Liver (tissue), 9 donors: ENCODE measurements around the gene FKBP15. TPM values are rescaled to one million over a fixed set of nuclear protein-coding genes. Genes with fewer than 3 reads are reported as not detected.
A peak's percentile ranks its signal among the peaks of the same experiment; 100 is the strongest.

ENCODE experiments used
- DNase-seq: peaks from one replicate; pipeline ENCODE4 v3.0.0-alpha.2; 2017; ENCODE audit warnings: low spot score
- H3K27ac ChIP-seq, 2 donors: one replicate each; pipeline ENCODE4 v1.7.0; 2013; ENCODE audit warnings: inconsistent platforms in 2 of 2, low read length in 2 of 2, control low read depth in 1 of 2, low read depth in 1 of 2, mild to moderate bottlenecking in 1 of 2
- H3K27me3 ChIP-seq, 4 donors: one replicate each; pipeline versions ENCODE4 v1.6.1 to v1.7.0; 2013; ENCODE audit warnings: low read length in 3 of 4, inconsistent platforms in 1 of 4, mild to moderate bottlenecking in 1 of 4, moderate library complexity in 1 of 4; ENCODE audit not compliant: control insufficient read depth in 4 of 4, insufficient read depth in 4 of 4
- H3K36me3 ChIP-seq, 4 donors: one replicate each; pipeline versions ENCODE4 v1.6.1 to v1.7.0; 2013; ENCODE audit warnings: low read length in 3 of 4, mild to moderate bottlenecking in 3 of 4, low read depth in 1 of 4, moderate library complexity in 1 of 4; ENCODE audit not compliant: control insufficient read depth in 4 of 4, insufficient read depth in 3 of 4
- H3K4me1 ChIP-seq, 4 donors: one replicate each; pipeline versions ENCODE4 v1.6.1 to v1.7.0; 2013; ENCODE audit warnings: low read length in 3 of 4, mild to moderate bottlenecking in 3 of 4, moderate library complexity in 1 of 4; ENCODE audit not compliant: control insufficient read depth in 4 of 4, insufficient read depth in 4 of 4
- H3K4me3 ChIP-seq, 3 donors: one replicate each; pipeline versions ENCODE4 v1.6.1 to v1.7.0; 2013; ENCODE audit warnings: low read length in 3 of 3, control low read depth in 1 of 3, low read depth in 1 of 3, mild to moderate bottlenecking in 1 of 3
- H3K9ac ChIP-seq, 2 donors: one replicate each; pipeline ENCODE4 v1.7.0; 2013; ENCODE audit warnings: low read length in 2 of 2, mild to moderate bottlenecking in 2 of 2, moderate library complexity in 2 of 2, control low read depth in 1 of 2, low read depth in 1 of 2
- H3K9me3 ChIP-seq, 4 donors: one replicate each; pipeline versions ENCODE4 v1.6.1 to v1.7.0; 2013; ENCODE audit warnings: low read length in 3 of 4; ENCODE audit not compliant: control insufficient read depth in 4 of 4
- EGR1 ChIP-seq, 2 donors: IDR thresholded peaks; 2 replicates each; pipeline ENCODE4 v1.6.1; 2016 to 2018; ENCODE audit warnings: antibody characterized with exemption in 2 of 2, low read depth in 2 of 2
- FOXA1 ChIP-seq: IDR thresholded peaks from 2 replicates; pipeline ENCODE4 v1.6.1; 2016; ENCODE audit warnings: antibody characterized with exemption
- FOXA2 ChIP-seq: IDR thresholded peaks from 2 replicates; pipeline ENCODE4 v1.6.1; 2016; ENCODE audit warnings: antibody characterized with exemption
- GABPA ChIP-seq, 2 donors: IDR thresholded peaks in 1 of 2; conservative IDR thresholded peaks in 1 of 2; 2 replicates each; pipeline ENCODE4 v1.6.1; 2016; ENCODE audit warnings: antibody characterized with exemption in 2 of 2, mild to moderate bottlenecking in 1 of 2, moderate library complexity in 1 of 2
- HNF4A ChIP-seq, 2 donors: conservative IDR thresholded peaks; 2 replicates each; pipeline ENCODE4 v1.6.1; 2016; ENCODE audit warnings: antibody characterized with exemption in 2 of 2, mild to moderate bottlenecking in 2 of 2
- HNF4G ChIP-seq: IDR thresholded peaks from 2 replicates; pipeline ENCODE4 v1.6.1; 2016; ENCODE audit warnings: antibody characterized with exemption
- NR2F2 ChIP-seq: IDR thresholded peaks from 2 replicates; pipeline ENCODE4 v1.6.1; 2016; ENCODE audit warnings: antibody characterized with exemption
- REST ChIP-seq: IDR thresholded peaks from 2 replicates; pipeline ENCODE4 v1.6.1; 2016; ENCODE audit warnings: antibody characterized with exemption, mild to moderate bottlenecking
- RXRA ChIP-seq, 2 donors: IDR thresholded peaks; 2 replicates each; pipeline ENCODE4 v1.6.1; 2017 to 2018; ENCODE audit warnings: antibody characterized with exemption in 2 of 2, mild to moderate bottlenecking in 1 of 2
- SP1 ChIP-seq: IDR thresholded peaks from 2 replicates; pipeline ENCODE4 v1.6.1; 2018; ENCODE audit warnings: antibody characterized with exemption, mild to moderate bottlenecking
- TAF1 ChIP-seq: conservative IDR thresholded peaks from 2 replicates; pipeline ENCODE4 v1.6.1; 2016; ENCODE audit warnings: antibody characterized with exemption, mild to moderate bottlenecking
- YY1 ChIP-seq: IDR thresholded peaks from 2 replicates; pipeline ENCODE4 v1.6.1; 2016; ENCODE audit warnings: antibody characterized with exemption, mild to moderate bottlenecking
- ZBTB33 ChIP-seq: IDR thresholded peaks from 2 replicates; pipeline ENCODE4 v1.6.1; 2016; ENCODE audit warnings: antibody characterized with exemption
- WGBS: extraction: QIAGEN DNeasy Blood & Tissue Kit; methylation state at CpG from one replicate; pipeline ENCODE4 v1.1.7; 2013; 5-methylcytosine and 5-hydroxymethylcytosine counted together
- polyA plus RNA-seq, 2 donors: library from polyadenylated mRNA; stranded (reverse) in 1 of 2; unstranded in 1 of 2; fragments of 200-250 nt in 1 of 2; fragments of >200 nt in 1 of 2; fragmentation: Nextera tagmentation in 1 of 2; extraction: Ambion mirVana in 1 of 2; gene quantifications; one replicate each; pipeline versions ENCODE4 v1.2.1 to v1.2.3, GENCODE V29; 2013 to 2015
- total RNA-seq, 2 donors: library from RNA; depleted of rRNA; stranded (reverse); fragments of >200 nt; gene quantifications; one replicate each; pipeline ENCODE4 v1.2.3, GENCODE V29; 2014
- TF ChIP-seq, protein P1 (sequence below): IDR thresholded peaks from 2 replicates; pipeline ENCODE4 v1.6.1; 2016; ENCODE audit warnings: antibody characterized with exemption
- TF ChIP-seq, protein P2 (sequence below): fragments of 150-350 bp; IDR thresholded peaks from 2 replicates; pipeline ENCODE4 v1.5.1; 2017; ENCODE audit warnings: improper control_type of control experiment, low read depth, low read length; ENCODE audit not compliant: missing input control
- donor health status: healthy.
- donor health status: healthy.
- donor health status: healthy.
- donor health status: healthy.
- donor health status: healthy.

The FKBP15 gene
- total and polyA plus RNA-seq, 4 donors, result 6.2 to 18.2 (median 12.9) TPM

DNA sequence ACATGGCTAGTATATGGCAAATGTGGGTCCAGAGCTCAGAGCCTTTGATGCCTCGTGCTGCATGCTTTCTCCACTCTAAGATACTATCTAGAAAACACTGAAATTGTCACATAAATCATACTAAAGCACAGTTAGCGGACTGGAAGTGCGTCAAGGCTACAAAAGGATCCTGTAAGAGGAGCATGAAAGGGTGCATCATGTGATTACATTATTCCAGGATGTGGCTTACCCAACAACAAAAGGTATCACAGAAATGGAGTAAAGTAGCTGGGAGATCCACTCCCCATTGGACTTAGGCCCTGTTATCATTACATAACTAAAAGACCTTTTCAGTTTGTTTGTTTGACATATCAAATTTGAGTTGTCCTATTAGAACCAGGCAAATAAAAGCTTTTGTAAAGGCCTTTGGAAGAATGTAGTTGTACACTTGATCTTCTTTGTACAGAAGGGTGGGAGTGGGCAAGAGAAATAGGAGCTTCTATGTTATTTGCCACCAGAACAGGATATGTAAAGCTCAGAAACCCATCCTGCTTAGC is 7.1 kb upstream of the FKBP15 start:
- Histone ChIP-seq H3K9me3 (no peaks in the 10 kb centered on the region), H3K9ac (no peak overlapping the region), H3K27ac (peak overlapping the region; percentile 2 to 9), H3K36me3 (peaks cover 0 to 6% (median under 1%) of the 10 kb centered on the region in 4 donors), H3K27me3 (no peaks in the 10 kb centered on the region), H3K4me3 (no peak overlapping the region), H3K4me1 (peaks cover 5 to 50% (median 32%) of the 10 kb centered on the region in 4 donors)
- no peak for DNase-seq
- TF ChIP-seq RXRA (IDR thresholded peaks at IDR 0.05) (peak; percentile 17 to 34), FOXA1 (no peak), HNF4A (conservative IDR thresholded peaks at IDR 0.05) (peak; percentile 69 to 76), YY1 (peak; percentile 30), TAF1 (no peak), SP1 (peak; percentile 49), ZBTB33 (no peak), EGR1 (IDR thresholded peaks at IDR 0.05; ENCODE audit: low read depth in 2 of 2) (no peak), HNF4G (peak; percentile 41), NR2F2 (no peak), GABPA (IDR thresholded peaks at IDR 0.05 in 1 of 2, conservative IDR thresholded peaks at IDR 0.05 in 1 of 2) (peak in 1 of 2 donors; percentile 42)
- TF ChIP-seq, protein P1, sequence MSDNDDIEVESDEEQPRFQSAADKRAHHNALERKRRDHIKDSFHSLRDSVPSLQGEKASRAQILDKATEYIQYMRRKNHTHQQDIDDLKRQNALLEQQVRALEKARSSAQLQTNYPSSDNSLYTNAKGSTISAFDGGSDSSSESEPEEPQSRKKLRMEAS, result no peak
- 63% methylated on average over 3 of the region's 3 CpGs for WGBS

GRCh38 chr9:113227436-113227835 is 6.4 kb upstream of the FKBP15 start:
- TF ChIP-seq NR2F2 (no peak), REST (no peak), YY1 (no peak), TAF1 (no peak), EGR1 (IDR thresholded peaks at IDR 0.05; ENCODE audit: low read depth in 2 of 2) (no peak), FOXA2 (no peak), ZBTB33 (no peak), FOXA1 (no peak)
- TF ChIP-seq, protein P2, sequence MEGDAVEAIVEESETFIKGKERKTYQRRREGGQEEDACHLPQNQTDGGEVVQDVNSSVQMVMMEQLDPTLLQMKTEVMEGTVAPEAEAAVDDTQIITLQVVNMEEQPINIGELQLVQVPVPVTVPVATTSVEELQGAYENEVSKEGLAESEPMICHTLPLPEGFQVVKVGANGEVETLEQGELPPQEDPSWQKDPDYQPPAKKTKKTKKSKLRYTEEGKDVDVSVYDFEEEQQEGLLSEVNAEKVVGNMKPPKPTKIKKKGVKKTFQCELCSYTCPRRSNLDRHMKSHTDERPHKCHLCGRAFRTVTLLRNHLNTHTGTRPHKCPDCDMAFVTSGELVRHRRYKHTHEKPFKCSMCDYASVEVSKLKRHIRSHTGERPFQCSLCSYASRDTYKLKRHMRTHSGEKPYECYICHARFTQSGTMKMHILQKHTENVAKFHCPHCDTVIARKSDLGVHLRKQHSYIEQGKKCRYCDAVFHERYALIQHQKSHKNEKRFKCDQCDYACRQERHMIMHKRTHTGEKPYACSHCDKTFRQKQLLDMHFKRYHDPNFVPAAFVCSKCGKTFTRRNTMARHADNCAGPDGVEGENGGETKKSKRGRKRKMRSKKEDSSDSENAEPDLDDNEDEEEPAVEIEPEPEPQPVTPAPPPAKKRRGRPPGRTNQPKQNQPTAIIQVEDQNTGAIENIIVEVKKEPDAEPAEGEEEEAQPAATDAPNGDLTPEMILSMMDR, result no peak
- H3K9ac ChIP-seq, result no peak overlapping the region
- peaks cover 6 to 51% (median 34%) of the 10 kb centered on the region in 4 donors for H3K4me1 ChIP-seq
- no peak overlapping the region for H3K4me3 ChIP-seq
- H3K27me3 ChIP-seq, result no peaks in the 10 kb centered on the region
- H3K27ac ChIP-seq, result no peak overlapping the region
- H3K36me3 ChIP-seq, result peaks cover 0 to 6% (median under 1%) of the 10 kb centered on the region in 4 donors
- DNase-seq, result no peak
- WGBS, result 46% methylated on average over 1 of the region's 1 CpG
- H3K9me3 ChIP-seq, result no peaks in the 10 kb centered on the region
